Lower leg skin (tissue), 4 donors: ENCODE results near the gene RND2. TPM values are rescaled to one million over a fixed set of nuclear protein-coding genes. Genes with fewer than 3 reads are reported as not detected.
"Not testable (repeated sequence)": the region's sequence is repeated elsewhere in the genome, so short reads cannot be mapped to it uniquely, and the experiment has no call there.

Source experiments
- DNase-seq, 2 donors: peaks; one replicate each; pipeline ENCODE4 v3.0.0-alpha.2; 2019; ENCODE audit warnings: low spot score in 2 of 2
- H3K4me3 ChIP-seq: fragments of 200-600 bp; sonication (generic); 2 replicates; pipeline ENCODE4 v1.5.1; 2017; ENCODE audit warnings: mild to moderate bottlenecking, low read depth; ENCODE audit not compliant: poor library complexity, severe bottlenecking
- CTCF ChIP-seq, 3 donors: fragments of 450-650 bp; IDR thresholded peaks; one replicate each; pipeline ENCODE4 v1.5.1; 2016; ENCODE audit warnings: antibody characterized with exemption in 3 of 3, mild to moderate bottlenecking in 3 of 3, moderate library complexity in 2 of 3
- POLR2A ChIP-seq, 2 donors: fragments of 450-650 bp; IDR thresholded peaks; one replicate each; pipeline ENCODE4 v1.6.1; 2016 to 2017; ENCODE audit warnings: antibody characterized with exemption in 2 of 2, mild to moderate bottlenecking in 1 of 2, moderate library complexity in 1 of 2
- WGBS, 2 donors: methylation state at CpG; one replicate each; pipeline ENCODE4 v1.1.5; 2018; 5-methylcytosine and 5-hydroxymethylcytosine counted together
- intact Hi-C: fragments of 100-400 bp; cut with DNase I; formaldehyde crosslinking; loops from one replicate; pipeline ENCODE4 v1.15.0; 2023; ENCODE audit warnings: low total_unique reads
- total RNA-seq, 4 donors: library from RNA; depleted of rRNA; stranded (reverse); fragments of >200 nt; gene quantifications; one replicate each; pipeline ENCODE4 v1.1.0, GENCODE V29; 2016

RND2 gene
- total RNA-seq, 4 donors from 2014 or later: 0.65 to 2.7 (median 1.0) TPM

DNA sequence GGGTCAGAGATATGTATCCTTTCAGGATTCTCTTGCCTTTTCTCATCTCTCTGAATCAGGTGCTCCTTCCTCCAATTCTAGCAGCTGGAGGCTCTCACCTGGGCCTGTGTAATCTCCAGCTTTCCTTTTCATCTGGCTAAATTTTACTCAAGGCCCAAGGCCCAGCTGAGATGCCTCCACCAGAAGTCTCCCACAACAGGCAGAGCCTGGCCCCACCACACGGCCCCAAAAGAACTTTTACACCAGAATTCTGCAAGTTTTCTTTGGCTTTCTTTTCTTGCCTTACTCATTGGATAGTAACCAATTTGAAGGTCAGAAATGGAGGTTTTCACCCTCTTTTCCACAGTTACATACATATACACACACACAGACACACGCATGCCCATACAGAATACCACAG lies 14.6 kb downstream of the RND2 start:
- 88 to 95% methylated on average over 2 of the region's 2 CpGs for WGBS, 2 donors
- intact Hi-C loops: no loop called here
- H3K4me3 ChIP-seq: no peak overlapping the region
- peak in 1 of 2 donors; percentile 60 for DNase-seq
- TF ChIP-seq CTCF (IDR thresholded peaks at IDR 0.05) (no peak), POLR2A (IDR thresholded peaks at IDR 0.05) (no peak)

- 81% methylated on average over 2 of the region's 2 CpGs for WGBS, 2 donors
- H3K4me3 ChIP-seq: no peak overlapping the region
- intact Hi-C loops: no loop called here
- peak in 1 of 2 donors; percentile 25 for DNase-seq
- TF ChIP-seq CTCF (IDR thresholded peaks at IDR 0.05) (no peak), POLR2A (IDR thresholded peaks at IDR 0.05) (no peak)
Measured at GRCh38 chr17:43040655-43041054, 15.6 kb downstream of the RND2 start.

- intact Hi-C loops: no loop called here
- DNase-seq: no peak
- TF ChIP-seq CTCF (IDR thresholded peaks at IDR 0.05): no peak
- no peak for TF ChIP-seq POLR2A (IDR thresholded peaks at IDR 0.05)
- no peak overlapping the region for H3K4me3 ChIP-seq
- 76 to 88% methylated on average over 5 of the region's 5 CpGs for WGBS, 2 donors
Measured at GRCh38 chr17:43042025-43042628, 17.1 kb downstream of the RND2 start.

GRCh38 chr17:43043307-43043706 lies 18.3 kb downstream of the RND2 start:
- intact Hi-C loops: no loop called here
- TF ChIP-seq POLR2A (IDR thresholded peaks at IDR 0.05) (no peak), CTCF (IDR thresholded peaks at IDR 0.05) (no peak)
- H3K4me3 ChIP-seq: no peak overlapping the region
- no peak for DNase-seq

GRCh38 chr17:43044024-43044423 lies 19.0 kb downstream of the RND2 start:
- intact Hi-C loops: no loop called here
- no peak overlapping the region for H3K4me3 ChIP-seq
- WGBS, 2 donors: 90 to 93% methylated on average over 4 of the region's 4 CpGs
- no peak for DNase-seq
- TF ChIP-seq CTCF (IDR thresholded peaks at IDR 0.05) (no peak), POLR2A (IDR thresholded peaks at IDR 0.05) (no peak)

DNA sequence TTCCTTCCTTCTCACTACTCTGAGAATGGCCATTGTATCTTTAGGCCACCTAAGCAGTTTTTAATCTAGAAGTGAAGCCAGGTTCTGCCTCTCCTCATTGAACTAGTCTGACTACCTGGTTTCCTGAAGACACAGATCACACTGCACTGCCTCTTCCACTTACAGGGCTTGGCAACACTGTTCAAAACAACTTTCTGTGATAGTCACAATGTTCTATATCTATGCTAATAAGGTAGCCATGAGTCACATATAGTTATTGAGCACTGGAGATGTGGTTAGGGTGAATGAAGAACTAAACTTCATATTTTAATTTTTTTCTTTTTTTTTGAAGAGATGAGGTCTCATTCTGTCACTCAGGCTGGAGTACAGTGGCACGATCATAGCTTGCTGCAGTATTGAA lies 26.9 kb downstream of the RND2 start:
- TF ChIP-seq CTCF (IDR thresholded peaks at IDR 0.05) (no peak), POLR2A (IDR thresholded peaks at IDR 0.05) (no peak)
- H3K4me3 ChIP-seq: no peak overlapping the region
- WGBS, 2 donors: 96 to 100% methylated on average over 1 of the region's 1 CpG
- intact Hi-C loops: no loop called here
- DNase-seq: no peak

GRCh38 chr17:43053008-43053407 lies 28.0 kb downstream of the RND2 start:
- H3K4me3 ChIP-seq, DNase-seq, intact Hi-C loops: not testable (repeated sequence)
- 94 to 96% methylated on average over 7 of the region's 7 CpGs for WGBS, 2 donors
